ENCODE data around the gene COX4I1.

Gene COX4I1

DNA sequence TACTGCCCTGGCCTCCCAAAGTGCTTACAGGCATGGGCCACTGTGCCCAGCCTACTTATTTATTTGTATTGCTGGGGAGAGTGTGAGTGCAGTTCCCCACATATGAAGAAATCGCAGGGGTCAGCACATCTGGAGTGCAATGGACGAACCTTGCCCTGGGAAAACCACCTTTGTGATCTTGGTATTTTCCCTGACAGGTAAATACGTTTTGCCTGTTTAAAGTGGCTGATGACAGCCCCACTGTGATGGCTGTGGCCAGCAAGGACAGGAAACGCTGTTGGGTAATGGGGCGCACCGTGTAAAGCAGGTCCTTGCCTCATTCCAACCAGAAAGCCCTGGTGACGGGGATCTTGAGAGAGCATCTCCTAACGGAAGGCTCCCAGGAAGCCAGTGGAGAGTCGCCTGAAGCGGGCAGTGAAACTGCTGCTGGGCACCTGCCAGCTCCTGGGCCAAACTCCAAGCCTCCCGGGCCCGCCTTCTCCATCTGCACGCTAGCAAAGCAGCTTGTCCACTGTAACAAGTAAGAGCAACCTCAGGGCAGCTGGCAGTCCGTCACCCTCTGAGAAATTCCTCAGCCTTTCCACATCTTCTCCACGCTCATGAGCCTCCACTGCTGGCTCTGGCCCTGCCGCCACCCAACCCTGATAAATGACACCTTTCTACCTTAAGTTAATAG lies 17.7 kb upstream of the COX4I1 start:
- H3K4me1 Mint-ChIP-seq (ENCODE audit: low read depth), result peaks cover 8% of the 10 kb centered on the region
- no peak overlapping the region for H3K27ac Mint-ChIP-seq
- no peak overlapping the region for H3K4me3 Mint-ChIP-seq
- no peaks in the 10 kb centered on the region for H3K9me3 Mint-ChIP-seq (ENCODE audit: low read depth)
- H3K36me3 Mint-ChIP-seq, result peaks cover 3% of the 10 kb centered on the region
- H3K27me3 Mint-ChIP-seq, result no peaks in the 10 kb centered on the region

DNA sequence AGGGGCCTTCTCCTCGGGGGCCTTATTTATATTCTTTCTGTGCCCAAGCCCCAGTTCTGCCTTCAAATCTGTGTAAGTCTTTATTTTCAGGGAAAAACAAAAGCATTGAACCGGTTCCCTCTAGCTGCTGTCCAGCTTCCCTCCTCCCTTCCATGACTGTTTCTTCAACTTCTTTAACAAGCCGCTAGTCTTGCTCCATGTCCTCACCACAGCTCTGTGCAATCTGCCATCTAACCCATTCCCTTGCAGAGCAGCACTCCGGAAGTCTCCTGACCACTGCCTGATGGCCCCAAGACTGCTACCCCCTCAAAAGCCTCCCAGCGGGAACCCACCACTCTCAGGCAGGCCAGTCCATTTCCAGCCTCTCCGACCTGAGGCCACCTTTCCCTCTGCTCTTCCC lies 17.0 kb upstream of the COX4I1 start:
- no peaks in the 10 kb centered on the region for H3K27me3 Mint-ChIP-seq
- H3K4me3 Mint-ChIP-seq, result no peak overlapping the region
- no peaks in the 10 kb centered on the region for H3K9me3 Mint-ChIP-seq (ENCODE audit: low read depth)
- no peak overlapping the region for H3K27ac Mint-ChIP-seq
- H3K4me1 Mint-ChIP-seq (ENCODE audit: low read depth), result peaks cover 8% of the 10 kb centered on the region
- peaks cover 3% of the 10 kb centered on the region for H3K36me3 Mint-ChIP-seq

DNA sequence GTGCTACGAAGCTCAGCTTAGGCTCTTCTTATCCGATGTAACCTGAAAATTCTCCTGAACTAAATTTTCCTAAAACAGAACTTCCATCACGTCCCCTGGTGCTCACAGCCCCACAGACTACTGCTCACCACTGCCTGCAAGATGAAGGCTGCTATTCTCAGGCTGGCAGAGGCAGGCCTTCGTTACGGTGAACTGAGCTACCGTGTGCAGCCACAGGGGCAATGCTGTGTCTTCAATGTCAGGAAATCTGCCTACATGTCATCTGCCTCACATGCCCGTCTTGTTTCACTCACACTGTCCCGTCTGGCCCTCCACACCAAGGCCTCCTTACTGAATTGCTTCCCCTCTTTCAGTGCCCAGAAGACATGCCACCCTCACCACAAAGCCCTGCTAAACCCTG lies 16.1 kb upstream of the COX4I1 start:
- Mint-ChIP-seq H3K4me1 (ENCODE audit: low read depth) (peaks cover 8% of the 10 kb centered on the region), H3K36me3 (peaks cover 3% of the 10 kb centered on the region), H3K27ac (no peak overlapping the region)

DNA sequence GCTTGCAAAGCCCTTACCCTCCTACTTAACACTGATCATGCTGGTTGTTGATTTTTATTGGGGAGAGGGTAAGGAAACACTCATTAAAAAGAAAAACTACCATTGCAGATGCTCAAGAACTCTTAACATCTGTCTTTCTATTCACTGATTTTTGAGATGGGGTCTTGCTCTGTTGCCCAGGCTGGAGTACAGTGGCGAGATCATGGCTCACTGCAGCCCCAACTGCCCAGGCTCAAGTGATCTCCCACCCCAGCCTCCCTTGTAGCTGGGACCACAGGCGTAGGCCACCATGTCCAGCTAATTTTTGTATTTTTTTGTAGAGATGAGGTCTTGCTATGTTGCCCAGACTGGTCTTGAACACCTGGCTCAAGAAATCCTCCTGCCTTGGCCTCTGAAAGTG lies 14.7 kb upstream of the COX4I1 start:
- Mint-ChIP-seq H3K9me3 (ENCODE audit: low read depth) (no peaks in the 10 kb centered on the region), H3K27ac (no peak overlapping the region), H3K4me1 (ENCODE audit: low read depth) (peaks cover 16% of the 10 kb centered on the region), H3K4me3 (no peak overlapping the region), H3K36me3 (peaks cover 8% of the 10 kb centered on the region), H3K27me3 (no peaks in the 10 kb centered on the region)

More for the DNA sequence above, 16.1 kb upstream of the COX4I1 start:
- no peaks in the 10 kb centered on the region for H3K27me3 Mint-ChIP-seq
- H3K9me3 Mint-ChIP-seq (ENCODE audit: low read depth), result no peaks in the 10 kb centered on the region
- H3K4me3 Mint-ChIP-seq, result no peak overlapping the region

DNA sequence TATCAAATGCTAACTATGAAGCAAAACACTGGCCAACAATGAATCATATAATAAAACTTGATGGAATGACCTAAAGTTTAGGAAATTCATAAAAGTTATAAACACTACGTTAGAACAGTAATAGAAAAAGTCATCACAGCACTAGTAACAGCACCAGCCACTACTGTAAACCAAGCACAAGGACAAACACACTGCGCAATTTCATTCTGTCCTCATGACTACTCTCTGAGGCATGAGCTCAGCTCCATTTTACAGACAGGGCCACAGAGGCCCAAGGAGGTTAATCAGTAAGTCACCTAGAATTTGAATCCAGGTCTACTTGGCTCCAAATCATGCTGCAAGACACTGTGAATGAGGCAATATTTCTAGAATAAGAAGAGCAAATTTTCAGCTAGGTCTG lies 13.6 kb upstream of the COX4I1 start:
- Mint-ChIP-seq H3K9me3 (ENCODE audit: low read depth) (no peaks in the 10 kb centered on the region), H3K36me3 (peaks cover 11% of the 10 kb centered on the region), H3K4me1 (ENCODE audit: low read depth) (peaks cover 27% of the 10 kb centered on the region), H3K4me3 (no peak overlapping the region), H3K27me3 (no peaks in the 10 kb centered on the region), H3K27ac (no peak overlapping the region)

DNA sequence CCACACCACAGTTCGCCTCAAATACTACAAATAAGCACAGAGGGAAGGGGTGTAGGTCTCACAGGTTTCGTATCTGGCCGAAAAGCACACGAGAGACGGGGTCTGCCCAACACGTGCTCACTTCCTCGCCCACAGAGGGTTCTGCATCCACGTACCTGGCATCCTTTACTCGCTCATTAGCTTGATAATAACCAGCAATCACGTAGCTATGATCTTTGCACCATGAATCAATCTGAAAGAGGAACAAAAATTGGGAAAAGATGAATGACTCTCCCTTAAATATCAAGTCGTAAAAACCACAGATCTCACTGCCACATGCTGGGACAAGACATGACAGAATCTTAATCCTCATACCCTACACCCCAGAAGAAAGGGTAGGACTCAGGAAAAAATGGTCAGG lies 10.7 kb upstream of the COX4I1 start:
- Mint-ChIP-seq H3K27ac (peak overlapping the region; percentile 50), H3K36me3 (peaks cover 25% of the 10 kb centered on the region), H3K4me1 (ENCODE audit: low read depth) (peaks cover 49% of the 10 kb centered on the region), H3K27me3 (no peaks in the 10 kb centered on the region), H3K9me3 (ENCODE audit: low read depth) (no peaks in the 10 kb centered on the region), H3K4me3 (no peak overlapping the region)

DNA sequence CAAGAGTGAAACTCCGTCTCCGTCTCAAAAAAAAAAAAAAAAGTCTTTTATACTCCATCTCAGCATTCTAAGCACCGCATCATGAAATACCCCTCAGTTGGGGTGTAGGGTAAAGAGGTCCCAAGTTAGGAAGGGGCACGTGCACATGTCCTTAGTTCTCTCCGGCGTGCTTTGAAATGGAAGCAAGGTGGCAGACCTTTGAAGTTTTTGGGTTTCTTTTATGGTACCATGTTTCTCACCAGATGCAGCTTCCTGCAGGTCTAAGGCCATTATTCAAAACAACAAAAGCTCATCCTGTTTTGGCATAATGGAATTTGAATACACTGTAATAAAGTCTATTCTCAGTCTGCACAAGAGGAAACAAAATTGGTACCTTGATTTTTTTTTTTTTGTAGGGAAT lies 9.7 kb upstream of the COX4I1 start:
- Mint-ChIP-seq H3K27me3 (no peaks in the 10 kb centered on the region), H3K36me3 (peaks cover 25% of the 10 kb centered on the region), H3K4me1 (ENCODE audit: low read depth) (peaks cover 52% of the 10 kb centered on the region), H3K4me3 (peak overlapping the region; percentile 60), H3K9me3 (ENCODE audit: low read depth) (no peaks in the 10 kb centered on the region), H3K27ac (peak overlapping the region; percentile 75)

DNA sequence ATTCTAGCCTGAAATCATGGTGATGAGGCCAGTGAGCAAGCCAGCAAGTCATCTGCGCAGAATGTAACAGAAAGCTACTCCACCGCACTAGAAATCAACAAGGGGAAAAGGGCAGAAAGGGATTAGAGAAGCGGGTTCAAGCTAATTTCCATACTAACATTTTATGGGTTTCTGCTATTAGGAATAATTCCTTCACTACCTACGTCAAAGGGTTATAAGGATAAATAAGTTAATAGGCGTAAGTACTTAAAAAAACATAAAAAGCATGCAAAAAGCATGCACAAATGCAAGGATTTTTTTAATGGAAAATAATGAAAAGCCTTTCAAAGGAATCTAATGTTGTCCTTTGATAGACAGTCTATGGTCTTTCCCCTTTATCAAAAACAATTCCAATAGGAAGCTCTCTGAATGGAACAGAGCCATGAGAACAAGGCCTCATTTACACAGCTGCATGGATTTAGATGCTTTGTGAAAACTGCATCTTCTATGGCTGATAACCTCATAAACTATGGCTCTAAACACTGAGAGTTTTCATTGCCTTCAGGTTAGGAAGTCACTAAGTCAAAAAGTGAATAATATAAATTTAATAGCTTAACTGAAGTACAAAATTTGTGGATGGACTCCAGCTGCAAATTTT lies 5.7 kb upstream of the COX4I1 start:
- no peak overlapping the region for H3K27ac Mint-ChIP-seq

DNA sequence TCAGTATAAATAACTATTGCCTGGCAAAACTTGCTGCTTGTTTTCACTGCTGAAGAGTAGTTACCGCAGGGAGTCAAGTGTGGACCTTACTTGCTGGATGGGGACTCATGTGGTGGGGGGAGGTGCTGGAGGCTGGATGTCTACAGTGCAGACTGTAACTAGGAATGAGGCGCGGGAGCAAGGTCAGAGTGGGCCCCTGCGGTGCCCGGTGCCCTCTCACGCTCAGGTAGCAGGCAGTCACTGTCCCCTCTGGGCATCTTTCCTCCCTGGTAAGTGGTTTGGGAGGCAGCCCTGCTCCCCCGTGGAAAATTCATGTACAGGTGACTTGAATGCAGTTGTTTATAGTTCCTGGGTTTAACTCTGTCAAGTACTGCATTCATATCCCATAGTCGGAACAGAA lies 4.8 kb upstream of the COX4I1 start:
- Mint-ChIP-seq H3K36me3 (peaks cover 20% of the 10 kb centered on the region), H3K4me3 (no peak overlapping the region), H3K27me3 (no peaks in the 10 kb centered on the region), H3K9me3 (ENCODE audit: low read depth) (no peaks in the 10 kb centered on the region), H3K4me1 (ENCODE audit: low read depth) (peaks cover 70% of the 10 kb centered on the region), H3K27ac (no peak overlapping the region)

More for the DNA sequence above, 5.7 kb upstream of the COX4I1 start:
- H3K4me1 Mint-ChIP-seq (ENCODE audit: low read depth), result peaks cover 77% of the 10 kb centered on the region
- H3K4me3 Mint-ChIP-seq, result no peak overlapping the region
- H3K9me3 Mint-ChIP-seq (ENCODE audit: low read depth), result no peaks in the 10 kb centered on the region
- peaks cover 24% of the 10 kb centered on the region for H3K36me3 Mint-ChIP-seq
- H3K27me3 Mint-ChIP-seq, result no peaks in the 10 kb centered on the region

DNA sequence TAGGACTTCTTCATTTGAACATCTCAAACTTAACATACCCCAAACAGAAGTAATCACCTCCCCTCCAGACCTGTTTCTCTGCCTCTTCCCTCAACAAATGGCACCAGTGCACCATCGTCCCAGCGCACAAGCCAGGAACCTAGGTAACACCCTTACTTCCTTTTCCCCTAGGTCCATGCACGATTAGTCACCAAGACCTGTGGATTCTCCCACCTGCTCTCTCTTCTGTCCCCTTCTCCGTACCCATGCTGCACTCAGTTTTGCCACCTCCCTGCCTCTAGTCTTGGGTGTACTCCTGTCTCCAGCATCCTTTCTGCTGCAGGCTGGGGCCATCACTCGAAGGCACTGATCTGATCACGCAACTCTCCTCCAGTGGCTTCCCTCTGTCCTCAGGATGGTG lies 3.3 kb upstream of the COX4I1 start:
- H3K4me1 Mint-ChIP-seq (ENCODE audit: low read depth), result peaks cover 68% of the 10 kb centered on the region
- H3K36me3 Mint-ChIP-seq, result peaks cover 17% of the 10 kb centered on the region
- peak overlapping the region; percentile 91 for H3K4me3 Mint-ChIP-seq
- H3K27ac Mint-ChIP-seq, result peak overlapping the region; percentile 47
- H3K9me3 Mint-ChIP-seq (ENCODE audit: low read depth), result no peaks in the 10 kb centered on the region
- no peaks in the 10 kb centered on the region for H3K27me3 Mint-ChIP-seq

DNA sequence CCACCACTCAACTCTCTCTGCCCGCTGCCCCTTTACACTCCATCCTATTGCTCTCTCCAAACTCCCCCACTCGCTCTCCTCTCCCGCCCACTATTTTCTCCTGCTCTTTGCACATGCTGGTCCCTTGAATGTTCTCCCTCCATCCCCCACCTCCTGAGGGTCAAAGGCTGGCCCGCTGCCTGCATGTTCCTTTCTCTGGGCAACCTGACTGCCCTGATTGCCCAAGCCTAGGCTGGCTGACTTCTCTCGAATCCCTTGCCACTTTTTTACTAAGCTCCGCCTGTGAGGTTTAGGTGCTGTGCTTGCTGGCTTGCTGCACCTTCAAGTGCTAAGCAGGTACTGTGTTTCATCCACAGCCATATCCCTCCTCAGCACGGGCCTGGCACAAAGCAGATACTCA lies 2.9 kb upstream of the COX4I1 start:
- no peaks in the 10 kb centered on the region for H3K9me3 Mint-ChIP-seq (ENCODE audit: low read depth)
- peaks cover 17% of the 10 kb centered on the region for H3K36me3 Mint-ChIP-seq
- peaks cover 68% of the 10 kb centered on the region for H3K4me1 Mint-ChIP-seq (ENCODE audit: low read depth)
- no peak overlapping the region for H3K27ac Mint-ChIP-seq
- peak overlapping the region; percentile 91 for H3K4me3 Mint-ChIP-seq
- H3K27me3 Mint-ChIP-seq, result no peaks in the 10 kb centered on the region

DNA sequence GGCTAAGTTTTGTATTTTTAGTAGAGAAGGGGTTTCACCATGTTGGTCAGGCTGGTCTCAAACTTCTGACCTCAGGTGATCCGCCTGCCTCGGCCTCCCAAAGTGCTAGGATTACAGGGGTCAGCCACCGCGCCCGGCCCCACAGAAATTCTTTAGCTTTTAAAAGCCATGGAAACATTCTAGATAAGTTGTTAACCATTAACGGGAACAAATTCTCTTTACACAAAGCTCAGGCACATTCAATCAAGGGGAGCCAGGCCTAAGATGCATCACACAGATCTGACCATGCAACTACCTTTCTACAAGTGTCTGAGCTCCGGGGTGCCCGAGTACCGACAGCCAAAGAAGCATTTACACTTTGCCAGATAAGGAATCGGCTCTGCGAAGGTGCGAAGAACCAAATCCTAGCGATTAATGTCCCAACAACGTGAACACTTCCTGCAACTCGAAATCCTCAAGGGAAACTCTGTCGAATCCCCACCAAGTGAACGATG lies 1.2 kb upstream of the COX4I1 start:
- Mint-ChIP-seq H3K4me1 (ENCODE audit: low read depth) (peaks cover 70% of the 10 kb centered on the region), H3K27me3 (no peaks in the 10 kb centered on the region), H3K27ac (peak overlapping the region; percentile 75), H3K9me3 (ENCODE audit: low read depth) (no peaks in the 10 kb centered on the region), H3K36me3 (peaks cover 9% of the 10 kb centered on the region), H3K4me3 (peak overlapping the region; percentile 91)

DNA sequence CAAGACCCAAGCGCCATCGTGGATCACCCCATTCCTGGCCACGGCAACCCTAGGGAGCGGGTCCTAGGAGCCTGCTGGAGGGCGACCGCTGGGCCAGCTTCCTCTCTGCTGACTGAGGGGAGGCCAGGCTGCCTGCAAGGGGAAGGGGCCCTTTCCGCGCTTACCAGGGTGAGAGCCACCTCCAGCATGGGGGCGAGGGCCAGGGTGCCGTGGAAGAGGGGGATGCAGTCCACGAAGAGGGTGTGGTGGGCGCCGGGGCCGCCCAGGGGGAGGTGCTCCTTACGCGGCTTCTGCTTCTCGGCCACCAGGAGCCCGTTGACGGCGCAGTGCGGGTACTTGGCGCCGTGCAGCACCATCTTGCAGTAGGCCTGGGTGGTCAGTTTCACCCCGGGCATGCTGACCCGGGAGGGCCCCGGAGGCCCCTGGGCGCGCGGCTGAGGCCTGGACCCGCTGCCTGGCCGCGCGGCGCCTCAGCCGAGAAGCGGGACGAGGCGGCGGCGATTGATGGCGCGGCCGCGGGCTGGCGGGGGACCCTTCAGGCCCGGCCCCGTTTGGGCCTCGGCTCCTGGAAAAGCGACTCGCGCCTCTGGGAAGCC lies 496 bp upstream of the COX4I1 start:
- no peaks in the 10 kb centered on the region for H3K9me3 Mint-ChIP-seq (ENCODE audit: low read depth)
- peak overlapping the region; percentile 91 for H3K4me3 Mint-ChIP-seq
- no peaks in the 10 kb centered on the region for H3K27me3 Mint-ChIP-seq
- peaks cover 14% of the 10 kb centered on the region for H3K36me3 Mint-ChIP-seq
- peak overlapping the region; percentile 75 for H3K27ac Mint-ChIP-seq
- H3K4me1 Mint-ChIP-seq (ENCODE audit: low read depth), result peaks cover 70% of the 10 kb centered on the region

DNA sequence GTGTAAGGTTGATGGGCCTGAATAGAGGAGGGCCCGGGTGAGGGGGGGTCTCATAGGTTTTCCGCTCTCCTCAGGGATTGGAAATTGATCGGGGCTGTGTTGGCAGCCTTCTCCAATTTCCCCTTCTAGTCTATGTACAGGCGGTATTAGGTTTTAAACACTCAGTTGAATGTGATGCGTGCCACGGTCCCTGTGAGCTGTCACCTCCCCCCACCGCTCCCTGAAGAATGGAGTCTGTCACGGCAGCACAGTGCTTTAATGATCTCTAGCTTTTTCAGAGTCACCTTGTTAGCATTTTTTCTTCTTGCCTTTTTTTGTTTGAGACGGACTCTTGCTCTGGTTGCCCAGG lies 800 bp downstream of the COX4I1 start:
- Mint-ChIP-seq H3K9me3 (ENCODE audit: low read depth) (no peaks in the 10 kb centered on the region), H3K27ac (peak overlapping the region; percentile 92), H3K4me1 (ENCODE audit: low read depth) (peaks cover 65% of the 10 kb centered on the region), H3K36me3 (peaks cover 15% of the 10 kb centered on the region), H3K4me3 (peak overlapping the region; percentile 92), H3K27me3 (no peaks in the 10 kb centered on the region)

DNA sequence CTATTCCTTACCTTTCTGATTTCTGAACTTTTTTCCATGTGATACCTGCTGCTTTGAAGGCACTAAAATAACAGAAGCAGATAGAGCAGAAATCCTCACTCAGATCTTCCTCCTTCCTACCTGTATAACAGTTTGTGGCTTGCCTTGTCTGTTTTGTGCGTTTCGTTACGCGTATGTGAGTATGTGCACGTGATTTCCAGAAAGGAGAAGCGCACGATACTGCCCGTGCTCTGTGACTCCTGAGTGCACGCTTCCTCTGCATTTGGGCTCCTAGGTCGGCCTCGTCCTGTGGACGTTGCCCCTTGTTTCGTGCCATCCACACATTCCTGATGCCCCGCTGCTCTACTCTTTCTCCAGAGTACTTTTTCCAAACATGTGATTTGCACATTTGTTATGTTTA lies 4.1 kb downstream of the COX4I1 start:
- peak overlapping the region; percentile 6 for H3K4me3 Mint-ChIP-seq
- H3K27ac Mint-ChIP-seq, result no peak overlapping the region
- H3K9me3 Mint-ChIP-seq (ENCODE audit: low read depth), result no peaks in the 10 kb centered on the region
- H3K4me1 Mint-ChIP-seq (ENCODE audit: low read depth), result peaks cover 36% of the 10 kb centered on the region
- H3K36me3 Mint-ChIP-seq, result peaks cover 26% of the 10 kb centered on the region
- no peaks in the 10 kb centered on the region for H3K27me3 Mint-ChIP-seq
